CD4-positive, alpha-beta T cell (primary cell): ENCODE results near the gene CRYBB1. TPM values are rescaled to one million over a fixed set of nuclear protein-coding genes. Genes with fewer than 3 reads are reported as not detected.

Experiments used
- ATAC-seq: fragments of 200-7000 bp; cut with Tn5 transposase; one replicate; pipeline ENCODE4 v1.10.0; 2022; ENCODE audit warnings: mild to moderate bottlenecking; ENCODE audit not compliant: poor library complexity
- CTCF ChIA-PET: fragments of 350-600 bp; sonication (Branson Sonifier 250); formaldehyde crosslinking; loops from one replicate; lab custom pipeline; 2021; ENCODE audit warnings: antibody characterized with exemption, inconsistent platforms; lab: Charles Lee
- POLR2A ChIA-PET: fragments of 350-600 bp; sonication (Branson Sonifier 250); formaldehyde crosslinking; loops from one replicate; lab custom pipeline; 2021; ENCODE audit warnings: antibody characterized with exemption, inconsistent platforms; lab: Charles Lee
- DNase-seq, 14 experiments: peaks; one replicate each; pipeline ENCODE4 v3.0.0-alpha.2; 2013 to 2020; ENCODE audit warnings: mixed read lengths in 2 of 14
- H3K27ac ChIP-seq, 2 donors: one replicate each; pipeline versions ENCODE4 v1.5.1 to v1.7.0; 2013; ENCODE audit warnings: low read length in 2 of 2, low read depth in 1 of 2, mild to moderate bottlenecking in 1 of 2
- H3K27me3 ChIP-seq, 2 experiments: 1 replicate in 1 of 2; 2 replicates in 1 of 2; pipeline versions ENCODE4 v1.6.1 to v1.7.0; 2013; ENCODE audit warnings: low read length in 2 of 2, control low read depth in 1 of 2, mild to moderate bottlenecking in 1 of 2, moderate library complexity in 1 of 2; ENCODE audit not compliant: insufficient read depth in 2 of 2, control insufficient read depth in 1 of 2
- H3K36me3 ChIP-seq: one replicate; pipeline ENCODE4 v1.6.1; 2013; ENCODE audit warnings: low read length, control low read depth; ENCODE audit not compliant: insufficient read depth
- H3K4me1 ChIP-seq: one replicate; pipeline ENCODE4 v1.6.1; 2013; ENCODE audit warnings: low read length, control low read depth; ENCODE audit not compliant: insufficient read depth
- H3K4me3 ChIP-seq: one replicate; pipeline ENCODE4 v1.5.1; 2013; ENCODE audit warnings: mild to moderate bottlenecking, low read length, moderate library complexity
- H3K9me3 ChIP-seq, 2 experiments: 1 replicate in 1 of 2; 2 replicates in 1 of 2; pipeline versions ENCODE4 v1.6.1 to v1.7.0; 2013; ENCODE audit warnings: low read length in 2 of 2, mild to moderate bottlenecking in 2 of 2, control low read depth in 1 of 2, moderate library complexity in 1 of 2; ENCODE audit not compliant: control insufficient read depth in 1 of 2, insufficient read depth in 1 of 2
- H3K27ac Mint-ChIP-seq: one replicate; pipeline ENCODE4 v1.8.0; 2020; ENCODE audit warnings: mixed read lengths
- H3K27me3 Mint-ChIP-seq: one replicate; pipeline ENCODE4 v1.8.0; 2021; ENCODE audit warnings: mixed read lengths
- H3K36me3 Mint-ChIP-seq: one replicate; pipeline ENCODE4 v1.8.0; 2021; ENCODE audit warnings: low read depth, mixed read lengths
- H3K4me1 Mint-ChIP-seq: one replicate; pipeline ENCODE4 v1.8.0; 2021; ENCODE audit warnings: low read depth, mixed read lengths
- H3K4me3 Mint-ChIP-seq: one replicate; pipeline ENCODE4 v1.8.0; 2020; ENCODE audit warnings: mild to moderate bottlenecking, mixed read lengths
- H3K9me3 Mint-ChIP-seq: one replicate; pipeline ENCODE4 v1.8.0; 2020; ENCODE audit warnings: mixed read lengths
- CTCF ChIP-seq: fragments of 200-600 bp; IDR thresholded peaks from one replicate; pipeline ENCODE4 v1.8.0; 2022; ENCODE audit warnings: antibody characterized with exemption, mild to moderate bottlenecking
- intact Hi-C, 2 experiments: fragments of 100-400 bp; cut with DNase I in 1 of 2; cut with micrococcal nuclease in 1 of 2; formaldehyde crosslinking; loops; one replicate each; pipeline versions ENCODE4 v1.15.1 to v1.9.0; 2023 to 2025; cut with DNase I, micrococcal nuclease
- total RNA-seq, 174 experiments: library from RNA in 2 of 174; stranded (reverse) in 2 of 174; gene quantifications; one replicate each; pipeline ENCODE4 v1.2.3 and lab custom pipeline; 2021 to 2026

The CRYBB1 gene
- total RNA-seq, 2 experiments from 2014 or later = not detected

GRCh38 chr22:26604368-26604767 lies 13.5 kb downstream of the CRYBB1 start:
- no peaks in the 10 kb centered on the region for H3K9me3 ChIP-seq
- H3K9me3 Mint-ChIP-seq = no peaks in the 10 kb centered on the region
- H3K36me3 Mint-ChIP-seq = no peaks in the 10 kb centered on the region
- H3K27me3 Mint-ChIP-seq = peaks cover 4% of the 10 kb centered on the region
- no peak for ATAC-seq
- no peak overlapping the region for H3K27ac Mint-ChIP-seq
- H3K4me1 ChIP-seq = peaks cover under 1% of the 10 kb centered on the region
- intact Hi-C loops = no loop called here
- TF ChIP-seq CTCF = no peak
- no peak for DNase-seq
- H3K4me3 Mint-ChIP-seq = no peak overlapping the region
- no peak overlapping the region for H3K4me3 ChIP-seq
- POLR2A ChIA-PET = no interaction called here
- no peak overlapping the region for H3K27ac ChIP-seq
- no peaks in the 10 kb centered on the region for H3K27me3 ChIP-seq
- no peaks in the 10 kb centered on the region for H3K36me3 ChIP-seq
- H3K4me1 Mint-ChIP-seq = no peaks in the 10 kb centered on the region
- CTCF ChIA-PET = no interaction called here

GRCh38 chr22:26602127-26602526 lies 15.7 kb downstream of the CRYBB1 start:
- Mint-ChIP-seq H3K27ac (no peak overlapping the region), H3K9me3 (no peaks in the 10 kb centered on the region)
- H3K4me1 ChIP-seq = peaks cover 2% of the 10 kb centered on the region

GRCh38 chr22:26601726-26602125 lies 16.1 kb downstream of the CRYBB1 start:
- Mint-ChIP-seq H3K27me3 (peaks cover 4% of the 10 kb centered on the region), H3K27ac (no peak overlapping the region), H3K4me3 (no peak overlapping the region), H3K9me3 (no peaks in the 10 kb centered on the region), H3K36me3 (no peaks in the 10 kb centered on the region), H3K4me1 (no peaks in the 10 kb centered on the region)
- no peak for TF ChIP-seq CTCF
- no peak overlapping the region for H3K4me3 ChIP-seq
- ChIA-PET CTCF (no interaction called here), POLR2A (no interaction called here)
- no peak for DNase-seq
- ATAC-seq = no peak
- no peaks in the 10 kb centered on the region for H3K36me3 ChIP-seq
- H3K9me3 ChIP-seq = no peaks in the 10 kb centered on the region
- intact Hi-C loops = no loop called here
- H3K27me3 ChIP-seq = no peaks in the 10 kb centered on the region
- H3K27ac ChIP-seq = no peak overlapping the region
- H3K4me1 ChIP-seq = peaks cover 2% of the 10 kb centered on the region

More at GRCh38 chr22:26602127-26602526, 15.7 kb downstream of the CRYBB1 start:
- Histone ChIP-seq H3K36me3 (no peaks in the 10 kb centered on the region), H3K4me3 (no peak overlapping the region), H3K27ac (no peak overlapping the region), H3K27me3 (no peaks in the 10 kb centered on the region), H3K9me3 (no peaks in the 10 kb centered on the region)
- intact Hi-C loops = no loop called here
- TF ChIP-seq CTCF = no peak
- ATAC-seq (no peak), DNase-seq (no peak)
- POLR2A ChIA-PET = no interaction called here
- Mint-ChIP-seq H3K4me1 (no peaks in the 10 kb centered on the region), H3K27me3 (peaks cover 4% of the 10 kb centered on the region), H3K4me3 (no peak overlapping the region), H3K36me3 (no peaks in the 10 kb centered on the region)
- CTCF ChIA-PET = no interaction called here
